ENCODE data around the gene MAFB. TPM values are rescaled to one million over a fixed set of nuclear protein-coding genes. Genes with fewer than 3 reads are reported as not detected.

The MAFB gene
- polyA plus RNA-seq, 1 donor: 8.8 TPM

- no peaks in the 10 kb centered on the region for H3K9me3 ChIP-seq (ENCODE audit: control insufficient read depth, low read depth, low read length)
- no CpG with 5 or more reads among the region's 2 CpGs for WGBS (ENCODE audit: insufficient coverage, low lambda C conversion rate)
Measured at GRCh38 chr20:40636486-40636885, 52.5 kb downstream of the MAFB start.

GRCh38 chr20:40635971-40636370, 53.1 kb downstream of the MAFB start:
- Histone ChIP-seq H3K9me3 (ENCODE audit: control insufficient read depth, low read depth, low read length) (no peaks in the 10 kb centered on the region), H3K4me3 (ENCODE audit: low read length) (no peak overlapping the region), H3K36me3 (ENCODE audit: control insufficient read depth, insufficient read depth, low read length) (no peaks in the 10 kb centered on the region), H3K27me3 (ENCODE audit: control insufficient read depth, insufficient read depth, low read length) (no peaks in the 10 kb centered on the region), H3K27ac (ENCODE audit: low read length) (no peak overlapping the region), H3K4me1 (ENCODE audit: control insufficient read depth, insufficient read depth, low read length) (no peaks in the 10 kb centered on the region)
- no peak for DNase-seq

More at GRCh38 chr20:40636486-40636885, 52.5 kb downstream of the MAFB start:
- H3K27ac ChIP-seq (ENCODE audit: low read length): no peak overlapping the region
- H3K36me3 ChIP-seq (ENCODE audit: control insufficient read depth, insufficient read depth, low read length): no peaks in the 10 kb centered on the region
- H3K4me3 ChIP-seq (ENCODE audit: low read length): no peak overlapping the region
- H3K4me1 ChIP-seq (ENCODE audit: control insufficient read depth, insufficient read depth, low read length): no peaks in the 10 kb centered on the region
- H3K27me3 ChIP-seq (ENCODE audit: control insufficient read depth, insufficient read depth, low read length): no peaks in the 10 kb centered on the region
- DNase-seq: no peak

Data from large intestine (tissue), 3 donors.